Mucosa of rectum (tissue), 2 donors: ENCODE results near the gene EDDM3A.

ENCODE experiments used
- H3K27ac ChIP-seq, 2 donors: one replicate each; pipeline ENCODE4 v1.7.0; 2013; ENCODE audit warnings: inconsistent platforms in 2 of 2, low read depth in 2 of 2, low read length in 2 of 2
- H3K27me3 ChIP-seq, 2 donors: one replicate each; pipeline ENCODE4 v1.7.0; 2013; ENCODE audit warnings: low read length in 2 of 2; ENCODE audit not compliant: control insufficient read depth in 2 of 2, insufficient read depth in 2 of 2
- H3K36me3 ChIP-seq, 2 donors: one replicate each; pipeline ENCODE4 v1.7.0; 2013; ENCODE audit warnings: low read length in 2 of 2; ENCODE audit not compliant: control insufficient read depth in 2 of 2, insufficient read depth in 2 of 2
- H3K4me1 ChIP-seq, 2 donors: one replicate each; pipeline ENCODE4 v1.7.0; 2013; ENCODE audit warnings: low read length in 2 of 2, mild to moderate bottlenecking in 1 of 2; ENCODE audit not compliant: control insufficient read depth in 2 of 2, insufficient read depth in 2 of 2
- H3K4me3 ChIP-seq, 2 donors: one replicate each; pipeline ENCODE4 v1.7.0; 2013; ENCODE audit warnings: low read length in 2 of 2
- H3K9ac ChIP-seq, 2 donors: one replicate each; pipeline ENCODE4 v1.7.0; 2013; ENCODE audit warnings: low read length in 2 of 2, low read depth in 1 of 2, mild to moderate bottlenecking in 1 of 2
- H3K9me3 ChIP-seq, 2 donors: one replicate each; pipeline ENCODE4 v1.7.0; 2013; ENCODE audit warnings: low read length in 2 of 2; ENCODE audit not compliant: control insufficient read depth in 2 of 2
- donor health status: healthy.
- donor health status: Normal muscosa, but diverticular disease.

The EDDM3A gene

DNA sequence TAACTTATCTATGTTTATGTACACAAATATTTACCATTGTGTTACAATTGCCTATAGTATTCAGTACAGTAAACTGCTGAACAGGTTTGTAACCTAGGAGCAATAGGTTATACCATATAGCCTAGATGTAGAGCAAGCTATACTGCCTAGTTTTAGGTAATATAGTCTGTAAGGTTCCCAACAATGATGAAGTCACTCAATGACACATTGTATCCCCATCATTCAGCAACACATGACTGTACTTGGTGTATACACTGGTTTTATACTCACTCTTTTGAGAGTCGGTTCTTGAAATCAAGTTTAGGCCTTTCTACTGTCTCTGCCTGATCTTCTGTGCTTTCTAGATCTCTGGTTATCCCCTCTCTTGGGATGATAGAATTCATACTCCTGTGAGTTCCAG lies 51.5 kb downstream of the EDDM3A start:
- Histone ChIP-seq H3K27ac (no peak overlapping the region), H3K4me3 (no peak overlapping the region), H3K9me3 (no peaks in the 10 kb centered on the region), H3K36me3 (no peaks in the 10 kb centered on the region), H3K4me1 (peaks cover 6 to 9% of the 10 kb centered on the region in 2 donors), H3K27me3 (no peaks in the 10 kb centered on the region), H3K9ac (no peak overlapping the region)
